ENCODE measurements around the gene ECEL1. TPM values are rescaled to one million over a fixed set of nuclear protein-coding genes. Genes with fewer than 3 reads are reported as not detected.

Gene ECEL1, protein sequence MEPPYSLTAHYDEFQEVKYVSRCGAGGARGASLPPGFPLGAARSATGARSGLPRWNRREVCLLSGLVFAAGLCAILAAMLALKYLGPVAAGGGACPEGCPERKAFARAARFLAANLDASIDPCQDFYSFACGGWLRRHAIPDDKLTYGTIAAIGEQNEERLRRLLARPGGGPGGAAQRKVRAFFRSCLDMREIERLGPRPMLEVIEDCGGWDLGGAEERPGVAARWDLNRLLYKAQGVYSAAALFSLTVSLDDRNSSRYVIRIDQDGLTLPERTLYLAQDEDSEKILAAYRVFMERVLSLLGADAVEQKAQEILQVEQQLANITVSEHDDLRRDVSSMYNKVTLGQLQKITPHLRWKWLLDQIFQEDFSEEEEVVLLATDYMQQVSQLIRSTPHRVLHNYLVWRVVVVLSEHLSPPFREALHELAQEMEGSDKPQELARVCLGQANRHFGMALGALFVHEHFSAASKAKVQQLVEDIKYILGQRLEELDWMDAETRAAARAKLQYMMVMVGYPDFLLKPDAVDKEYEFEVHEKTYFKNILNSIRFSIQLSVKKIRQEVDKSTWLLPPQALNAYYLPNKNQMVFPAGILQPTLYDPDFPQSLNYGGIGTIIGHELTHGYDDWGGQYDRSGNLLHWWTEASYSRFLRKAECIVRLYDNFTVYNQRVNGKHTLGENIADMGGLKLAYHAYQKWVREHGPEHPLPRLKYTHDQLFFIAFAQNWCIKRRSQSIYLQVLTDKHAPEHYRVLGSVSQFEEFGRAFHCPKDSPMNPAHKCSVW
- total RNA-seq (2021) (not detected in 2 replicates), Bru-seq, nascent RNA (not detected), BruChase-seq, experiment 1, labeled RNA remaining after a 2-hour chase (percentile 7 among the genes with signal in this experiment), BruChase-seq, experiment 2, labeled RNA remaining after a 6-hour chase (not detected)
- long read RNA-seq, result 0 reads

DNA sequence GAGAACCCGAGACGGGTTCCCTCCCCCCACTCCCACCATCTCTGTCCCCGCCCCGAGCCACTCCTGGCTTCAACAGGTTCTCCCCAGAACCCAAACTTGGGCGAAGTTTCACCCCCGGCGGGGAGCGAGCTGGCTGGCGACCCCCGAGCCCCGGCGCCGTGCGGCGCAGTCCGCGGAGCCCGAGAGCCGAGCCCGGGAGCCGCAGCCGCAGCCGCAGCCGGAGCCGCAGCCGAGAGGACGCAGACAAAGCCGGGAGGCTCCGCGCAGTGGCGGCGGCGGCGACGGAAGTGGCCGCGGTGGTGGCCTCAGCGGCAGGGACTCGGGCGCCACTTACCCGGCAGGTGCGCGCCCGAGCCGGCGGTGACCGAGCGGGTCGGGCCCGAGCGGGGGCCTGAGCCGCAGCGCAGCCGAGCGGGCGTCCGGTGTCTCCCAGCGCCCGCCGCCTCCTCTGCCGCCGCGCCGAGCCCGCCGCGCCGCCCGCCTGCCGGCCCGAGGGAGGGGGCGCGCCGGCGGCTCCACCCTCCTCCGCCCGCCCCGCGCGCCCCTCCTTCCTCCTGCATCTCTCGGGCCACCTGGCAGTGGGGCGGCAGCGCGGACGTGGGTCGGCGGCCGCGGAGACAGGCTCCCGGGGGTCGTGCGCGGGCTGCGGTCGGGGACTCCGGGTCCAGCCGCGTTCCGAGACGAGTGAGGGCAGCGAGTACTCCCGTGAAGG lies at the start of gene ECEL1:
Gene ECEL1 (minus strand): TSS at position 450 of the 712 bp plus-strand sequence. CDS start 1,181 bp downstream, outside the sequence.
- CTCF ChIA-PET, result no interaction called here
- no peak within 1 kb of the TSS for H3K4me3 ChIP-seq

DNA sequence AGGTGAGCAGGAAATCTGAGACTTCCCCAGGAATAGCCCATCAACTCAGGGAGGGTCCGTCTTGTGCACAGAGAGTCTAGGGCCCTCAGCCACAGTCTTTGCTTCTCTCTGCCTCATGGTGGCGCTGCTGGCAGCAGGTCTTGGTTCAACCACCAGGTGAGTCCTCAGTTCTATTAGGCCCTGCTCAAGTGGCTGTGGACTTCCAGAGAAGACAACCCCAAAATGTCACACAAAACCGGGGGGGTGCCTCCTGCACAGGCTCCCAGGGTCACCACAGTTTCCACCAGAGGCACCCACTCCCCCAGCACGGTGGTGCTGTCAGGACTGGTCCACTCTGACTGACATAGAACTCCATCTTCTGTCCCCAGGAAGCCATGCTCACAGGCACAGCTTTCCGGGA lies 49.4 kb upstream of the ECEL1 start:
- H3K4me1 ChIP-seq (replicated peaks; ENCODE audit: insufficient read depth), result no peaks in the 10 kb centered on the region
- H3K4me2 ChIP-seq, result no peak overlapping the region
- intact Hi-C loops (cut with micrococcal nuclease; ENCODE audit: unreplicated experiment), result no loop called here
- CTCF ChIA-PET, result no interaction called here
- TF ChIP-seq, protein P1, sequence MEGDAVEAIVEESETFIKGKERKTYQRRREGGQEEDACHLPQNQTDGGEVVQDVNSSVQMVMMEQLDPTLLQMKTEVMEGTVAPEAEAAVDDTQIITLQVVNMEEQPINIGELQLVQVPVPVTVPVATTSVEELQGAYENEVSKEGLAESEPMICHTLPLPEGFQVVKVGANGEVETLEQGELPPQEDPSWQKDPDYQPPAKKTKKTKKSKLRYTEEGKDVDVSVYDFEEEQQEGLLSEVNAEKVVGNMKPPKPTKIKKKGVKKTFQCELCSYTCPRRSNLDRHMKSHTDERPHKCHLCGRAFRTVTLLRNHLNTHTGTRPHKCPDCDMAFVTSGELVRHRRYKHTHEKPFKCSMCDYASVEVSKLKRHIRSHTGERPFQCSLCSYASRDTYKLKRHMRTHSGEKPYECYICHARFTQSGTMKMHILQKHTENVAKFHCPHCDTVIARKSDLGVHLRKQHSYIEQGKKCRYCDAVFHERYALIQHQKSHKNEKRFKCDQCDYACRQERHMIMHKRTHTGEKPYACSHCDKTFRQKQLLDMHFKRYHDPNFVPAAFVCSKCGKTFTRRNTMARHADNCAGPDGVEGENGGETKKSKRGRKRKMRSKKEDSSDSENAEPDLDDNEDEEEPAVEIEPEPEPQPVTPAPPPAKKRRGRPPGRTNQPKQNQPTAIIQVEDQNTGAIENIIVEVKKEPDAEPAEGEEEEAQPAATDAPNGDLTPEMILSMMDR (conservative IDR thresholded peaks at IDR 0.05), result peak; percentile 54; the same call in 1 of the 2 replicates
- no peak for TF ChIP-seq EZH2 (IDR thresholded peaks at IDR 0.05; ENCODE audit: low read depth)
- H4K20me1 ChIP-seq (ENCODE audit: insufficient read depth), result no peaks in the 10 kb centered on the region
- H3F3A ChIP-seq (ENCODE audit: insufficient read depth, low read depth), result no peaks in the 10 kb centered on the region
- BruUV-seq (replicated peaks), result no TSS peak
- H3K27ac ChIP-seq, result no peak overlapping the region
- H3K27me3 ChIP-seq (ENCODE audit: insufficient read depth, low read depth), result no peaks in the 10 kb centered on the region
- H3K79me2 ChIP-seq (ENCODE audit: low read depth), result no peaks in the 10 kb centered on the region
- no peak for DNase-seq
- H3K9me2 ChIP-seq (ENCODE audit: insufficient read depth), result no peaks in the 10 kb centered on the region
- POLR2A ChIA-PET (ENCODE audit: unreplicated experiment), result no interaction called here
- H3K4me3 ChIP-seq, result no peak overlapping the region
- H3K9me3 ChIP-seq (ENCODE audit: insufficient read depth, low read depth), result 0 out of 2 replicates have a peak, but pooled peaks cover 2% of the 10 kb centered on the region
- H3K36me3 ChIP-seq (ENCODE audit: low read depth), result no peaks in the 10 kb centered on the region
- H2AFZ ChIP-seq, result no peak overlapping the region

More for the DNA sequence above, at the start of gene ECEL1:
- Histone ChIP-seq H3K27me3 (ENCODE audit: insufficient read depth, low read depth) (no peaks in the 10 kb centered on the region), H3F3A (ENCODE audit: insufficient read depth, low read depth) (no peaks in the 10 kb centered on the region), H3K9me2 (ENCODE audit: insufficient read depth) (no peaks in the 10 kb centered on the region), H3K4me1 (replicated peaks; ENCODE audit: insufficient read depth) (no peaks in the 10 kb centered on the region), H3K27ac (no peak within 1 kb of the TSS), H3K4me2 (no peak within 1 kb of the TSS), H2AFZ (no peak within 1 kb of the TSS), H4K20me1 (ENCODE audit: insufficient read depth) (no peaks in the 10 kb centered on the region), H3K36me3 (ENCODE audit: low read depth) (no peaks in the 10 kb centered on the region), H3K79me2 (ENCODE audit: low read depth) (no peaks in the 10 kb centered on the region), H3K9me3 (ENCODE audit: insufficient read depth, low read depth) (no peaks in the 10 kb centered on the region)
- intact Hi-C loops (cut with micrococcal nuclease; ENCODE audit: unreplicated experiment), result no loop called here
- TF ChIP-seq, protein P1 (conservative IDR thresholded peaks at IDR 0.05), result no peak
- no TSS peak for BruUV-seq (replicated peaks)
- DNase-seq, result no peak
- POLR2A ChIA-PET (ENCODE audit: unreplicated experiment), result no interaction called here

Measured in PC-9 (cell line).